ENCODE measurements around the gene CASP4.

The CASP4 gene

GRCh38 chr11:104918113-104918824 is 50.1 kb downstream of the CASP4 start:
- no peak for TF ChIP-seq GATA2 (IDR thresholded peaks at IDR 0.05; ENCODE audit: low read depth, low read length)
- TF ChIP-seq GATA3 (IDR thresholded peaks at IDR 0.05; ENCODE audit: low read depth, low read length): no peak

DNA sequence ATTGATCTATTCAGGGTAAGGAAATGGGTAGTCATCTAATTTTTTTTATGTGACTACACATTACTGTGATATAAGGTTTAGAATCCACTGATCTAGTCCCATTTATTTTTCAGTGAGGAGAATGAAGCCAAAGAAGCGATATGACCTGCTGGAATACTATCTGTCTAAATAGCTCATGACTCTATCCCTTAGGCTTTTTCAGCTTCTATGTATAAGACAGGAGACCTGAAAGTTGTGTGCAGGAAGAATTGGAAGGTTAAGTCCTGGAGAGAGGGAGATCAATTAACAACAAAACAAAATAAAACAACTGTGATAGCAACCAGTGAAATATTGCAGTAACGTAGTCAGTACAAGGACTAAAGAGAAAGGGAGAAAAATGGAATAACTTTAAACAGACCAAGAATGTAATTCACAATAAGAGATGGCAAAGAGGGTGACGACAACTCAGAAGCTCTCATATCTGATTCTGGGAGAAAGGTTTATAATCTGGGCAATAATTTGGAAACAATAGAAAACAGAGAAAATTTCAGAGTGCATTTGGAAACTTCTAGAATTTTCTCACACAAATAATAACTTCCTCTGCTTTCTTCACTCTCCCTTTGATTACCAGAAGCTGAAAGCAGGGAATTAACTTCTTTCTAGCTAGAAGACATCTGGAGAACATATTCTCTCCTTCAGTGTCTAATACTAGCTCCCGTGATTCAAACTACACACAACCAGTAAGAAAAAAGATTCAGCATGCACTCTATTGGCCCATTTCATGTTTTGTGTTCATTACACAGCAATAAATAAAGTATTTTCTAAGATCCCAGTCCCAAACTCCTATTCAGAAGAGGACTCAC is 50.9 kb downstream of the CASP4 start:
- TF ChIP-seq GATA2 (IDR thresholded peaks at IDR 0.05; ENCODE audit: low read depth, low read length): no peak

- TF ChIP-seq GATA2 (IDR thresholded peaks at IDR 0.05; ENCODE audit: low read depth, low read length): no peak
- TF ChIP-seq GATA3 (IDR thresholded peaks at IDR 0.05; ENCODE audit: low read depth, low read length): no peak
These were observed 51.9 kb downstream of the CASP4 start for GRCh38 chr11:104916442-104916841.

DNA sequence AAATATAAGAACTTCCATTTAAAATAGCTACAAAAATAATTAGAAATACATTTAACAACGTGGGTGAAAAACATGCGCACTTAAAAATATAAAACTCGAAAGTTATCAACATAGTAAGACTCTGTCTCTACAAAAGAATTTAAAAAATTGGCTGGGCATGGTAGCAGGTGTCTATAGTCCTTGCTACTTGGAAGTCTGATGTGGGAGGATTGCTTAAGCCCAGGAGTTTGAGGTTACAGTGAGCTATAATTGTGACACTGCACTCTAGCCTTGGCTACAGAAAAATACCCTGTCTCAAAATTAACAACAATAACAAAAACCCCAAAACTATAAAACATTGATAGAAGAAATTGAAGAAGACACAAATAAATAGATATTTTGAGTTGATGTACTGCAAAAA is 56.3 kb downstream of the CASP4 start:
- no peak for TF ChIP-seq GATA3 (IDR thresholded peaks at IDR 0.05; ENCODE audit: low read depth, low read length)
- no peak for TF ChIP-seq GATA2 (IDR thresholded peaks at IDR 0.05; ENCODE audit: low read depth, low read length)

GRCh38 chr11:104908186-104908531 is 60.2 kb downstream of the CASP4 start:
- TF ChIP-seq GATA3 (IDR thresholded peaks at IDR 0.05; ENCODE audit: low read depth, low read length) (no peak), GATA2 (IDR thresholded peaks at IDR 0.05; ENCODE audit: low read depth, low read length) (no peak)

GRCh38 chr11:104907521-104908185 is 60.7 kb downstream of the CASP4 start:
- TF ChIP-seq GATA3 (IDR thresholded peaks at IDR 0.05; ENCODE audit: low read depth, low read length) (no peak), GATA2 (IDR thresholded peaks at IDR 0.05; ENCODE audit: low read depth, low read length) (no peak)

GRCh38 chr11:104905271-104905670 is 63.1 kb downstream of the CASP4 start:
- no peak for TF ChIP-seq GATA3 (IDR thresholded peaks at IDR 0.05; ENCODE audit: low read depth, low read length)
- no peak for TF ChIP-seq GATA2 (IDR thresholded peaks at IDR 0.05; ENCODE audit: low read depth, low read length)

- no peak for TF ChIP-seq GATA2 (IDR thresholded peaks at IDR 0.05; ENCODE audit: low read depth, low read length)
- no peak for TF ChIP-seq GATA3 (IDR thresholded peaks at IDR 0.05; ENCODE audit: low read depth, low read length)
These were observed 69.1 kb downstream of the CASP4 start for GRCh38 chr11:104899226-104899625.

GRCh38 chr11:104898685-104899013 is 69.7 kb downstream of the CASP4 start:
- TF ChIP-seq GATA3 (IDR thresholded peaks at IDR 0.05; ENCODE audit: low read depth, low read length): no peak
- no peak for TF ChIP-seq GATA2 (IDR thresholded peaks at IDR 0.05; ENCODE audit: low read depth, low read length)

GRCh38 chr11:104897891-104898684 is 70.3 kb downstream of the CASP4 start, which contains the start of gene CASP12:
TSS of gene CASP12 (minus strand) at chr11:104898460.
- TF ChIP-seq GATA3 (IDR thresholded peaks at IDR 0.05; ENCODE audit: low read depth, low read length): no peak

- no peak for TF ChIP-seq GATA3 (IDR thresholded peaks at IDR 0.05; ENCODE audit: low read depth, low read length)
- TF ChIP-seq GATA2 (IDR thresholded peaks at IDR 0.05; ENCODE audit: low read depth, low read length): no peak
These were observed 72.7 kb downstream of the CASP4 start for GRCh38 chr11:104895634-104896033.

GRCh38 chr11:104893876-104894275 is 74.5 kb downstream of the CASP4 start:
- no peak for TF ChIP-seq GATA2 (IDR thresholded peaks at IDR 0.05; ENCODE audit: low read depth, low read length)
- TF ChIP-seq GATA3 (IDR thresholded peaks at IDR 0.05; ENCODE audit: low read depth, low read length): no peak

Data from SH-SY5Y (cell line).